CD4-positive, alpha-beta T cell treated with Interleukin-1 beta for 1 hour (primary cell): ENCODE results near the gene RBM23.
"Not testable (repeated sequence)": the region's sequence is repeated elsewhere in the genome, so short reads cannot be mapped to it uniquely, and the experiment has no call there.

ENCODE experiments used
- DNase-seq, 2 donors: peaks; one replicate each; pipeline ENCODE4 v3.0.0-alpha.2; 2020 to 2022

RBM23 gene

DNA sequence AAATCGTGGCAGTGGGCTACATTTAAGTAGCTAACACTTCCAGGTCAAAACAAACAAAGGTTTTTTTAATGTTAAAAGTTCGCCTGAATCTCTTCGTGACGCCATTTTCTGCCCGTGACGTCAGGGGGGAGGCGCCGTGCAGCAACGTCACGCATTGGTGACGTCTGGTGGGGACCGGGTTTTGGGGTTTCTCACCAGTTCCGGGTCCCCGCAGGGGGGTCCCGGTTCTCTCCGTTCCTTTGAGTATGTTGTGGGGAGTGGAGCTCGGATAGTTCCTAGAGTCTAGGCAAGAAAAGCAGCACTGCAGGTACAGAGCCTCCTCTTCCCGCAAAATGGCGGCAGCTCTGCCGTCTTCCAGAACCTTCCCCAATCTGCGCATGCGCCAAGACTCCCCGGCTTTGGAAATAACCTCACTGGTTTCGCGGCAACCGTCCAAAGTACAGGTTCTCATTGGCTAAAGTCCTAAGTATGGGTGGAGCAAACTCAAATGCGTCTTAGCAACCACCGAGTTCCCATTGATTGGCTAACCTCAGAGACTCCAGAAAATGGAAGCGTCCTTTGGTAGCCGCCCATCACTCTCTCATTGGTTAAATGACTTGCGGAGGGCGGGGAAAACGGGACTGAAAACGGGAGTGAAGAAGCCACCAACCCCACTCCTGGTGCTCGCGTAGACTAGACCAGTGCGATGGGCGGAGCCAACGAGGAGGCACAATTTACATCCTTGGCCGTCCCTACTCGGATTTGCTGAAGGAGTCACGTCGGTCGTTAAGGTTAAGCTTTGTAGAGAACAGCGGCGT is at the start of gene RBM23:
Gene RBM23 (minus strand): TSS at position 346 of the 797 bp plus-strand sequence.
- DNase-seq, result peak; percentile 100

DNA sequence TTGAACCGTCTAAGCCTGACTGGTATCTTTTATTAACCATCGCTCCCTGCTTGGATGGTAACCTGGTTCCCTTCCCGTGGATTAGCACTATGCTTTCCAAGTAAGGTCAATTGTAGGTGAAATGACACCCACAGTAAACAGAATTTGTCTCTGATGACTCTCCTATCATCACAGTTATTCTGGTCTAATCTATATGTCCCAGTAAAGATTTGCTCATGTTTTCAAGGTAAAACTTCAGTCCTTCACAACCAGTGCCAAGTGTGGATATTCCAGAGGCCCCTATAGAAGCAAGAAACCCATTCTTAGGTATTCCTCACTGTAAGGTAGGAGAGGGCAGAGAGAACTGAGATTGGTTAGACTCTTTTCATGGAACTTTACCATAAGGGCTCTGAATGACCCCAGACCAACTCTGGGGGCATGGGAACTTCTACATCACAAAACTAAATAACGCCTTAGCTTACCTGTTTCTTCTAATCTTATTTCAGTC is 47.9 kb upstream of the RBM23 start:
- no peak for DNase-seq

DNA sequence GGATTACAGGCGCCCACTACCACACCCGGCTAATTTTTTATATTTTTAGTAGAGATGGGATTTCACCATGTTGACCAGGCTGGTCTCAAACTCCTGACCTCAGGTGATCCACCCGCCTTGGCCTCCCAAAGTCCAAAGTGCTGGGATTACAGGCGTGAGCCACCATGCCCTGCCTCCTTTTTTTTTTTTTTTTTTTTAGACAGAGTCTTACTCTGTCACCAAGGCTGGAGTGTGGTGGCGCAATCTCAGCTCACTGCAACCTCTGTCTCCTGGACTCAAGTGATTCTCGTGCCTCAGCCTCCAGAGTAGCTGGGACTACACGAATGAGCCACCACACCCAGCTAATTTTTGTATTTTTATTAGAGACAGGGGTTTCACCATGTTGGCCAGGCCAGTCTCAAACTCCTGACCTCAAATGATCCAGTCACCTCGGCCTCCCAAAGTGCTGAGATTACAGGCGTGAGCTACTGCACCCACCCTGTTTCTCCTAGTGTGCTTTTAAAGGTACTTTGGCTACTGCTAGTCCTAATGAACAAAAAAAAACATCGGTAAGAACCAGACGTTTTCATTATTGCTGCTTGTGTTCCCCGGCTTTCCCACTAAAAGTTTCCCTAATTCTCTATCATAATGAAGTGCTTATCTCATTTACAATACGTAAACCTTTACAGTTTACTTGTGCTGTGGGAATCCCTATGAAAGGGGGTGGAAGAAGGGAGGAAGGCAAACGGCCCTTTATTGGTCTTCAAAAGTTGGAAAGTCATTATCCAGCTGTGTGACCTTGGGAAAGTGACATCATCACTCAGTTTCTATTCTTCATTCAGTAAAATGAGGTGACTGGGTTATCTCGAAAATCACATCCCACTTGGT is 47.2 kb upstream of the RBM23 start:
- not testable (repeated sequence) for DNase-seq

DNA sequence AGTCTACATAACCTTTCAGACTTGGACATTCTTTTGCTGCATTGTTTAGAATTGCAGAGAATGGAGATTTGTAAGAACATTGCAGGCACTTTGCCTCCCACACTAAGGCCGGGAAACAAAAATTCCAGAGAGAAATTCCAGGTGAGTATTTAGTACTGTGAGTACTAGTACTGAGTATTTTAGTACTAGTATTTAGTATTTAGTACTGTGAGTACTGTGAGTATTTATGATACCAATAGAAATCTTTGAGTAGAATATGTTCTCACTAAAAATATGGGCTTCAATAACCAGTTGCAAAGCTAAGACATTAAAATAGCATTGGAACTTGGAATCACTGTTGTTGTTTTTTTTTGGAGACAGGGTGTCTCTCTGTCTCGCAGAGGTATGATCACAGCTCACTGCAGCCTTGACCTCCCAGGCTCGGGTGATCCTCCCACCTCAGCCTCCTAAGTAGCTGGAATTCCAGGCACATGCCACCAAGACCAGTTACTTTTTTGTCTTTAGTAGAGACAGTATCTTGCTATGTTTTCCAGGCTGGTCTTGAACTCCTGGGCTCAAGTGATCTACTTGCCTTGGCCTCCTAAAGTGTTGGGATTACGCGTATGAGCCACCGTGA is 43.2 kb upstream of the RBM23 start:
- DNase-seq, result no peak

DNA sequence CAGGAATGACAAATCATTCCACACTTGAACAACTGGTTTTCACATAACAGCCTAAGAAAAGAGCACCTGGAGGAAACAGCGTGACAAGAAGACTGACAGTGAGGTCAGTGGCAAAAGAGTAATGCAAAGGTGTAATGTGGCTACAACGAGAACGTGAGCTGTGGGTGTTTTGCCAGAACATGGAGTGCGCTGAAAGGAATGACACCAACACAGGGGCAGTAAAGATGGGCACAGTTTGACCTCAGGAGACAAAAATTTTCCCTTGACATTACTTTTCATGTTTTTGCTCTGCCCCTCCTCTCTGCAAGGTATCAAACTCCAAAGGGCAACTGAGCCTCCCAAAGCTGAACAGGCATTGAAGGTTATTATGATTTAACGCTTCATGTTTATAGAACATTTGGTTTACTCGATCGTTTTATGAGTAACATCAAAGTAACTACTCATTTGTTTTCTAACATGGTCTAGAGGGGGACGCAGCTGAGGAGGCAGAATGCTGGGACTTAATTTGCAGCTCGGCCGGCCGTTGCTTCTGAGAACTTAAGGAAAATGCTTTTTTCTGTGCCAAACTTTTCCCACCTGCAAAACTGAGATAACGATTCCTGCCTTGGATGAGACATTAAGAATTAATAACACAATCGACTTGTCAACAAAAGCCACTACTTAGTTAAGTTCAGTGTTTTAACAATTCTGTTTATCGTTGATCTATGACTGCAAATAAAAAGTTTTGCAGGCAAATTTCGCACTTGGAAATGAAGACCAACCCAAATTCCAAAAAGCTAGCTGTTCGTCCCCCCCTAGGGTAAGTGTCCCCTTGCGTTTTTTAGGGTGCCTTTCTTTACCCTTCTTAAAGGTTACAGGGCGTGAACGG is 37.0 kb upstream of the RBM23 start:
- DNase-seq, result no peak

DNA sequence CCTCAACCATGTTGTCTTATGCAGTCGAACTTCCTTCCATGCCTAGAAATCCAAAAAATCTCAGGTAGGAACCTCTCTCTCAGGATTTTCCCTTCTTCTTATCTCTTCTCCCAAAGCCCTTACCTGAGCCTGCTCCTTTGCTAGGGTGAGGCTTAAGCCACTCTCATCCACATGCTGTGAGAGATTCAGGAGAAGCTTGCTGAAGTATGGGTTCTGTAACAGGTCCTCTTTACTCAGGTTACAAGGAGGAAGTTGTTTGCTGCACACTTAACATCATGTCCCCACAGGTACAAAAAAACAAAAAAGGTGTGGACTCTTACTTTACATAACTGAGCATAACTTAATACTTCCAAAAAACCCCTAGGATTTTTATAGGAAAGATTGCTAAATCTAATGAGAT is 33.5 kb upstream of the RBM23 start:
- DNase-seq, result no peak

DNA sequence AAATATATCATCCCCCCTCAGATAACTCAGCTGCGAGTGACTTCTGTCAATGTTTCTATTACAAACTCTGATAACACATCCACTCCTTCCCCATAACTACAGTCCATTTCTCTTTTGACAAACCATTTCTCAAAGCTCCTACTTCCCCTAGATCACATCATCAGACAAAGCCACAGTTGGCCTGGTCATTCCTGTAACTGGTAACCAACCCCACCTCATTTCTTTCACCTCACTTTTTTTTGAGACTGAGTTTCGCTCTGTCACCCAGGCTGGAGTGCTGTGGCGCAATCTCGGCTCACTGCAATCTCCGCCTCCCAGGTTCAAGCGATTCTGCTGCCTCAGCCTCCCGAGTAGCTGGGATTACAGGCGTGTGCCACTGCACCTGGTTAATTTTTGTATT is 32.8 kb upstream of the RBM23 start:
- peak in 1 of 2 donors; percentile 39 for DNase-seq

DNA sequence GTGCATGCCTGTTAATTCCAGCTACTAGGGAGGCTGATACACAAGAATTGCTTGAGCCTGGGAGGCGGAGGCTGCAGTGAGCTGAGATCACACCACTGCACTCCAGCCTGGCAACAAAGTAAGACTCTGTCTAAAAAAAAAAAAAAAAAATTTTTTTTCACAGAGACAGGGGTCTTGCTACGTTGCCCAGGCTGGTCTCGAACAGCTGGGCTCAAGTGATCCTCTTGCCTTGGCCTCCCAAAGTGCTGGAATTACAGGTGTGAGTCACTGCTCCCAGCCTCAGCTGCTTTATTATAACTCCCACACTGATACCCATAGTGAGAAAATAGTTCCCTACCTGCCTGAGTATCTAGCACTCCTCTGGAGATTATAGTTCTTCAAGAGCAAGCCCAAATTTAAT is 26.7 kb upstream of the RBM23 start:
- no peak for DNase-seq

DNA sequence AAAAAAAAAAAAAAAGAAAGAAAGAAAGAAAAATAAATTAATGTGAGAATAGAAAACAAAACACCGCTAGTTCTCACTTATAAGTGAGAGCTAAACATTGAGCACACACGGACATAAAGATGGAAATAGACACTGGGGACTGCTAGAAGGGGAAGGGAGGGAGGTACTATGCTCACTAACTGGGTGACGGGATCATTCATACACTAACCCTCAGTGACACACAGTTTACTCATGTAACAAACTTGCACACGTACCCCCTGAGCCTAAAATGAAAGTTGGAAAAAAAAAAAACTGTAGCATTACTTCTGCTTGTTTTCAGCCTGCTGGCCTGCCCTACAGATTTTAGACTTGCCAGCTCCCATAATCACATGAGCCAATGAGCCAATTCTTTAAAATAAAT is 20.7 kb upstream of the RBM23 start:
- DNase-seq, result no peak

DNA sequence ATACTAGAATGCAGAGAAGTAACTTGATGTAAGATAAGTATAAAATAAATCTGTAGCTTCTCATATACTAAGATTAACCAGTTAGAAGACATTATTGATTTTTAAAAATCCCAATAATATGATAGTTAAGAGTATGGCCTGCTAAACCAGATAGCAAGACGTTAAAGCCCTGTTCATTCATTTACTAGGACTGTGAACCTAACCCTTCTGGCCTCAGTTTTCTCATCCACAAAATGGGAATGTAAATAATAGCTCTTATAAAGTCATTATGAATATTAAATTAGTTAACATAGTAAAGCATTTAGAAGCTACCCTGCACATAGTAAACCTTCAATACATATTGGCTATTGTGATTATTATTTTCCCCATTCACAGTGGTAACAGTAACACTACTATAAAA is 16.2 kb upstream of the RBM23 start:
- DNase-seq, result no peak

DNA sequence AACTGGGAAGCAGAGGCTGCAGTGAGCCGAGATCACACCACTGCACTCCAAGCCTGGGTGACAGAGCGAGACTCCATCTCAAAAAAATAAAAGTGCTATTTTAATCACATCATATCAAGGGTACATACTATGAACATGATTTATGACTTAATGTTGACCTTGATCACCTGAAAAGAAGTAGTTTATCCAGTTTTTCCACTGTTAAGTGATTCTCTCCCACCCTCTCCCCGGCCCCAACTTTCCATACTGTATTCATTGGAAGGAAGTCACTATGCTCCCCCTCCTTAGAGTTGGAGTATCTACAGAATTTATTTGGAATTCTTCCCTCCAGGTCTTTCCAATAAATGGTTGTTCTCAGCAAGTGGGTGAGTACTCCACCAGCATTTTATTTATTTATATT is 13.2 kb upstream of the RBM23 start:
- DNase-seq, result no peak

DNA sequence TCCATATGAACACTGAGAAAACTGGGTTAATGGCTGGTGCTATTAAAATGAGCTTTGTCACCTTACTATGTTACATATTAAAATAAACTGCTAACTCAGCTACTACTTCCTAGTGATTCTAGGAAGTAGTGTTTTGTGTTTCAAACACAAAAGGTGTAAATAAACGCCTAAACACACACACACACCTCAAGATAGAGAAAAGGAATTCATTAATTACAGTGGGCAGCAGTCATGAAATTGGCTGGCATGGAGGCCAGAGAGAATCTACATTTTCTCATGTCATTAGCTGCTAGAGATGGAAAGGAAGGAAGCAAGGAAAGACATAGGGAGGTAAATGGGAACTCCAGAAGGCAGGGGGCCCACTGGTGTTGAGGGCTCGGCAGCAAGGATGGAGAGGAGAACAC is 11.0 kb upstream of the RBM23 start:
- DNase-seq, result no peak

DNA sequence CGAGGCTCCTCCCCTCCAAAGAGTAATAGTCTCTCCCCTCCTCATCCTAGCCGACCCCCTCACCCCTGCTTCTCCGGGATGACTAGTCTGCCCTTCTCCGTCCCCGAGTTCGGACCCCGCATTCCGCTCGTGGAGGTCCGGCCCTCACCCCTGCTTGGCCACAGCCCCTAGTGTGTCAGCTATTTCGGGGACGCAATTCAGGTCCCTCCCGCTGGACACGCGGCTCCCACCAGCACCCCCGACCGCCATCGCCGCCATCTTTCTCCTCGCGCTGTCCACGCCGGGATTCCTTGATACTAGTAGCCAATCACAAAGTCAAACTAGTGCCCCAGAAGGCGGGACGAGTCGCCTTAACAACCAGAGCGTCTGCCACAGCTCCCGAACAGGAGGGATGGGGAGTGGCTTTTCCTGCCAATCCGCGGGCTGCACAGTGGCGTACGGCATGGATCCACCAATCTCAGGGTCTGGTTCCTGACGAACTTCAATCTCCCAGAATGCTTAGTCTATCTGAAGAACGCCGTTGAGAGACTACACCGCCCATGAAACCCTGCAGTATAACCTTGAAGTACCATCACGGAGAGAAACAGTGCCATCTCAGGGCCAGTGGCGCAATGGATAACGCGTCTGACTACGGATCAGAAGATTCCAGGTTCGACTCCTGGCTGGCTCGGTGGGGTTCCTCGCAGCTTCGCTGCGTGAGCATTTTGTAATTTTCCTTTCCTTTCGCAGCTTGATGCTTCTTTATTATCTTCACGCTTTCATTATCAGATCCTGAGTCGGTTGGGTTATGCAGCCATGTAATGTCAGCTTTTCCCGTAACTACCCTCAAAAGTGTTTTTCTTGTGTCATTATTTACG is 10.4 kb upstream of the RBM23 start, which contains the start of gene PRMT5:
Gene PRMT5 (minus strand): TSS at position 273 of the 857 bp plus-strand sequence. CDS start 15 bp downstream, at position 258.
- peak; percentile 99 for DNase-seq

DNA sequence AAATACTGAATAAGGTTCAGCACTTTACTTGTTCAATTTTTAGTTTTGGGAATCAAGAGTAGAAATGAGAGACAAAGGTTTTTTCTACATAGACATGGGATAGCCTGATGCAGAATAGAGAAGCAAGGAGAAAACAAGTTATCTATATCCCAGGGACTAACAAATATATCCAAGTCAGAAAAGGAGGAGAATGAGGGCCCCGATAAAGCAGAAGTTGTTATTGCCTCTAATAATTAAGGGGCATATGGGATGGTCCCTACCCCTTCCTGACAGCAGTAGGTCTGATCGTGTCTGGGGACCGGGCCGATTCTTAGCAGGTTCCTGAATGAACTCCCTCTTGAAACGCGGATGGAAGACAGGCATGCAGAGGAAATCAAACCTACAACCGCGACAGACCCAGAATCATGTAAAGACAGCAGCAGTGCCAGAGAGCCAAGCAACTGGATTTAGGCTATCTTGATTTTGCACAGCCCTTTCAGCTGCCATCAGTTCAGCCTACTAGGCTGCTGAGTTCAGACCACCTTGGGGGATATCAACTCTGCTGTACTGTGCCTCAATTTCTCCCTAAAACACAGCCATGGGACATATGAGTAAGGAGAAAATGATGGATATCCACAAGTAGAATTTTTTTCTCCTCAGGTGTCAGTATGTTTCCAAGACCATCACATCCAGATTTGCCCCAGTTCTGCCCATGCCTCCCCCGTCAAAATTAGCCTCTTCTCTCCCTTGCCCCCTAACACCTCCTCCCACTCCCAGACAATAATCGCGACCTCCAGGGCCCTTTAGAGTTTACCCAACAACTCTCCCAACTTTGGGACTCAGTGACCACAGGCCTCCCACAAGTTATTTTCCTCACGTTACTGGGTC is 9.5 kb upstream of the RBM23 start:
- no peak for DNase-seq

DNA sequence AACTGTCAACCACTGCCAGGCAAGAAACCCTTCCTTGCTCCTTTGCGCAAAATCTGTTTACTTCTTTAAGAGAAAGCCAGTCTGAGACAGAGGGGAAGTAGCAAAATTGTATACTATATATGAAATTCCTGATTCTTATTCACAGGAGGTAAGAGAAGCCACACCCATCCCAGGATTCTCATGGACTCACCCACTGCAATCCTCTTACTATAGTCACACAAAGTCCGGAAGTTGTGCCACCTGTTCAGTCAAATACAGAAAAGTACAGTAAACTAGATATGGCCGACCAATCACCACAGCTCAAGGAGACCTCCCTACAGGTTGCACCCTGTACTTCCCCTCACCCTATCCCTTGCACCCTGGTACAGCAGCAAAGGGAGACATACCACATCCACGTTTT is 7.4 kb upstream of the RBM23 start:
- DNase-seq, result no peak

DNA sequence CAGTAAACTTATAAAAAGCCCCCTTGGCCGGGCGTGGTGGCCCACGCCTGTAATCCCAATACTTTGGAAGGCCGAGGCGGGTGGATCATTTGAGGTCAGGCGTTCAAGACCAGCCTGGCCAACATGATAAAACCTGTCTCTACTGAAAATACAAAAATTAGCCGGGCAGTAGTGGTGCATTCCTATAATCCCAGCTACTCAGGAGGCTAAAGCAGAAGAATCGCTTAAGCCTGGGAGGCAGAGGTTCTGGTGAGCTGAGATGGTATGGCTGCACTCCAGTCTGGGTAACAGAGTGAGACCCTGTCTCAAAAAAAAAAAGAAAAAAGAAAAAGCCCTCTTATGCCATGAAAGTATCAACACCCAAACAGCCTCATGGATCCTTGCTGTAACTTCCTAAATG is 6.6 kb upstream of the RBM23 start:
- DNase-seq, result no peak

DNA sequence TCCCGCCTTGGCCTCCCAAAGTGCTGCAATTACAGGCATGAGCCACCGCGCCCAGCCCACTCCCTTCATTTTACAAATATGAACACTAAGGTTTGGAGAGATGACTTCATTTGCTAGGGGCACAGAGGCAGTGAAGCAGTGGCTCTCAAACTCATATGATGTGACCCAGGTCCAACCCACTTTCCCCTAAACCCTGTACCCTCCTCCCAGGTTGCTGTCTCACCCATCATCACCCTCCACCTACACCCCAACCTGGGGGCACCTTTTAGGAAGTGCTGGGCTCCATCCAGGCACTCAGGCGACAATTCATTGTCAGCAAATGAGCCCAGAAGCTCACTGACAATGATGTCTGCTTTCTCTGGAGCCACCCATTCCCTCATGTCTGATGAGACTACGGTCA is 4.8 kb upstream of the RBM23 start:
- no peak for DNase-seq

DNA sequence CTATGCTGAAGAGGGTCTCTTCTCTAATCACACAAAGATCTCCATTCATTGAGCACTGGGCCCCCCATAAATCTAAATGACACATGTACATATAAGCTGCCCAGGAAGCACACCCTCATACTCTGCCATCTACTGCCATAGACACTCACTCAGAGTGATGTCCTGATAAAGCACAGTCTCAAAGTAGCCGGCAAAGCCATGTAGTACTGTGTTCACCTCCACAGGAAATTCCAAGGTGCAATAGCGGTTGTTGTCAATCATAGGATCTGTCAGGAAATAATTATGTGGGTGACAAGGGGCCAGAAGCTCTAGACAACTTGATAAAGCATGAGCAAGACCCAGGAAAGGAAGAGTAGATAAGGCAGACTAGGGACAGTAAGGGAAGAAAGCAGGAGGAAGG is 3.3 kb upstream of the RBM23 start:
- no peak for DNase-seq

DNA sequence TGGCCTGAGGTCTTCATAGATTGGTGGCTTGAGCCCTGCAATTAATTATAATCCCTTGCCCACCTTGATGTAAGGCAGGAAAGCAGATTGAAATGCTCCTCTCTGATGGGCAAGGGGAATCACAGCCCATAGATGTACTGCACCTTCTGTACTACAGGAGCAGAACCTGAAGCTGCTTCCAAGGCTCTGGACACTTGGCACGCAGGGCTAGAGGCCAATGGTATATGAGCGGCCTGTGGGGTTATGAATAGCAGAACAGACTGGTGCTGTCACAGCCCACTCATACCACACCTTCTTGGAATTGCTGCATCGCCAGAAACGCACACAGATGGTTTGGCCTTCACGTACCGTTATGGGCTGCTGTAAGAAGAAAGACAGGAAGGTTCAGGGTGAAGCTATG is 1.7 kb upstream of the RBM23 start:
- DNase-seq, result no peak

DNA sequence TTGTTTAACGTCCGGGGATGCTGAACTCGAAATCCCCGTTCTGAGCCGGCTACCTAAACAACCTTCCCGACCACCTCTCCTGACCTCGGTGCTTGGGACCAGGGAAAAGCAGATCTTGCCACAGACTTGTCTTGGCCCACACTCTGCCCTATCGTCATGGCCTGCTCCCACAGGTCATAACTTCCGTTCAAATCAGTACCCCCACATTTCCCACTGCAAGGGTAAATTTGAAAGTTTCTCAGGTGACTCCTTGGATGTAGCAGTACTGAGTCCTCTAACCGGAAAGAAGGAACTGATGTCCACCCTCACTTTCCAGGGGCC is 612 bp upstream of the RBM23 start:
- DNase-seq, result no peak
